Hepatocyte (in vitro differentiated cells): ENCODE results near the gene ADCY1.

ENCODE experiments used
- CTCF ChIP-seq: fragments of 200-600 bp; sonication (generic); IDR thresholded peaks from 2 replicates; pipeline ENCODE4 v1.5.1; 2016; ENCODE audit warnings: antibody characterized with exemption, mild to moderate bottlenecking; ENCODE audit not compliant: poor library complexity
- EZH2 ChIP-seq: fragments of 200-600 bp; sonication (generic); IDR thresholded peaks from 2 replicates; pipeline ENCODE4 v1.6.1; 2016; ENCODE audit warnings: antibody characterized with exemption, mild to moderate bottlenecking, borderline replicate concordance
- EZH2phosphoT487 ChIP-seq: fragments of 200-600 bp; sonication (generic); IDR thresholded peaks from one replicate; pipeline ENCODE4 v1.6.1; 2018; ENCODE audit warnings: antibody characterized with exemption, mild to moderate bottlenecking, low read depth, moderate library complexity; ENCODE audit not compliant: unreplicated experiment, severe bottlenecking

DNA sequence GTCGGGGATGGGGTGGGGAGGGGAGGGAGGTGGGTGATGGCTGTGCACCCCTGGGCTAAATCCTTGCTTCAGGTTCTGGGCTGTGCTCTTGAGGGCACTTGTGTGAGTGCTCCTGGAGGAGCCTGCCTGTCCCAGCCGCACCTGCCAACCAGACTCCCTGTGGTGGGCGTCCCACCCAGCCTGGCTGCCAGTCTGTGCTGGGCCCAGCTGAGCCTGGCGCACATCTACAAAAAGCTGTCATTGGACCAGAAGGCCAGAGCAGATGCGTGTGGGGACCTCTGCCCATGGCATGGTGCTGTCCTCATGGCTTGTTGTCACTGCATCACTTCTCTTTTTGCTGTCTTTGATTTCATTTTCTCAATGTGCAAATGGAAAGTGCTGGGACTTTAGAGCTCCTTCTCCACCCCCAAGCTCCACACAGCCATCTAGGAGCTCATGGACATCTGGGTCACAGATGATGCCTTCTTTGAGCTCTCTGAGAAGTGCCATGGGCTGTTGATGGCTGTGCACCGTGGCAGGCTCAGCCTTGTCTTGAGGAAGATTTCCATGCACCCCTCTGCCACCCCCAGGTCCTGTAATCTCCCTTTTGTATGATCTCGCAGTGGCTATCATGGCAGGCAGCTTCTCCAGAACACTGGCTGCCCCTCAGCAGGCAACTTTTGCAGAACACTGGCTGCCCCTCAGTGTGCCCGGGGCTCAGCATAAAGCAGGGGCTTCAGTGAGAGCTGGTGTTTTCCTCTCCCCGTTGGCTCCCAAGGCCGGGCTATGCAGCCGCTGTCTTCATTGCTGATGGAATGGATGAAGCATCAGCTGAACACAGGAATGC, 83.9 kb downstream of the ADCY1 start:
- TF ChIP-seq CTCF (no peak), EZH2 (no peak), EZH2phosphoT487 (no peak)
